HS-27A (cell line): ENCODE measurements around the gene PROX1.

Experiments used
- DNase-seq: peaks from one replicate; pipeline ENCODE4 v3.0.0-alpha.2; 2012; ENCODE audit warnings: low read depth, missing footprints

The PROX1 gene

GRCh38 chr1:214022810-214023425, 35.1 kb downstream of the PROX1 start:
- no peak for DNase-seq

- DNase-seq, result no peak
Measured at GRCh38 chr1:214026985-214027384, 39.2 kb downstream of the PROX1 start.

GRCh38 chr1:214027498-214027897, 39.7 kb downstream of the PROX1 start:
- DNase-seq, result no peak

- no peak for DNase-seq
Measured at GRCh38 chr1:214028095-214028494, 40.3 kb downstream of the PROX1 start.

GRCh38 chr1:214028649-214029406, 41.1 kb downstream of the PROX1 start:
- no peak for DNase-seq

GRCh38 chr1:214029796-214030195, 42.0 kb downstream of the PROX1 start:
- no peak for DNase-seq

GRCh38 chr1:214031267-214031650, 43.5 kb downstream of the PROX1 start:
- no peak for DNase-seq

GRCh38 chr1:214037468-214037867, 49.7 kb downstream of the PROX1 start:
- no peak for DNase-seq

- DNase-seq, result no peak
Measured at GRCh38 chr1:214039394-214040018, 51.7 kb downstream of the PROX1 start.

- no peak for DNase-seq
Measured at GRCh38 chr1:214043167-214043566, 55.4 kb downstream of the PROX1 start.

GRCh38 chr1:214044438-214045214, 56.9 kb downstream of the PROX1 start:
- DNase-seq, result no peak

- DNase-seq, result no peak
Measured at GRCh38 chr1:214050513-214051401, 63.0 kb downstream of the PROX1 start.

GRCh38 chr1:214051786-214052185, 64.0 kb downstream of the PROX1 start:
- DNase-seq, result no peak

GRCh38 chr1:214058076-214058475, 70.3 kb downstream of the PROX1 start:
- no peak for DNase-seq

GRCh38 chr1:214066190-214066589, 78.4 kb downstream of the PROX1 start:
- DNase-seq, result no peak

- DNase-seq, result no peak
Measured at GRCh38 chr1:214066936-214067335, 79.2 kb downstream of the PROX1 start.

GRCh38 chr1:214067397-214067796, 79.6 kb downstream of the PROX1 start:
- no peak for DNase-seq

GRCh38 chr1:214067853-214068703, 80.3 kb downstream of the PROX1 start:
- no peak for DNase-seq

- no peak for DNase-seq
Measured at GRCh38 chr1:214068979-214069378, 81.2 kb downstream of the PROX1 start.

GRCh38 chr1:214071469-214071868, 83.7 kb downstream of the PROX1 start:
- DNase-seq, result no peak
